GM12864 (cell line): ENCODE data around the gene CENPI.
A peak's percentile ranks its signal among the peaks of the same experiment; 100 is the strongest.
"Not testable (repeated sequence)": the region's sequence is repeated elsewhere in the genome, so short reads cannot be mapped to it uniquely, and the experiment has no call there.

ENCODE experiments used
- DNase-seq: peaks from one replicate; pipeline ENCODE4 v3.0.0-alpha.2; 2011; ENCODE audit warnings: low read depth
- H3K4me3 ChIP-seq: 2 replicates; pipeline ENCODE4 v1.5.1; 2011; ENCODE audit warnings: mild to moderate bottlenecking, low read depth, low read length, control low read depth
- CTCF ChIP-seq: IDR thresholded peaks from 2 replicates; pipeline ENCODE4 v1.5.1; 2011; ENCODE audit warnings: low read depth, mild to moderate bottlenecking, moderate library complexity, low read length, control low read depth, inconsistent platforms; ENCODE audit errors: missing control alignments

The CENPI gene

DNA sequence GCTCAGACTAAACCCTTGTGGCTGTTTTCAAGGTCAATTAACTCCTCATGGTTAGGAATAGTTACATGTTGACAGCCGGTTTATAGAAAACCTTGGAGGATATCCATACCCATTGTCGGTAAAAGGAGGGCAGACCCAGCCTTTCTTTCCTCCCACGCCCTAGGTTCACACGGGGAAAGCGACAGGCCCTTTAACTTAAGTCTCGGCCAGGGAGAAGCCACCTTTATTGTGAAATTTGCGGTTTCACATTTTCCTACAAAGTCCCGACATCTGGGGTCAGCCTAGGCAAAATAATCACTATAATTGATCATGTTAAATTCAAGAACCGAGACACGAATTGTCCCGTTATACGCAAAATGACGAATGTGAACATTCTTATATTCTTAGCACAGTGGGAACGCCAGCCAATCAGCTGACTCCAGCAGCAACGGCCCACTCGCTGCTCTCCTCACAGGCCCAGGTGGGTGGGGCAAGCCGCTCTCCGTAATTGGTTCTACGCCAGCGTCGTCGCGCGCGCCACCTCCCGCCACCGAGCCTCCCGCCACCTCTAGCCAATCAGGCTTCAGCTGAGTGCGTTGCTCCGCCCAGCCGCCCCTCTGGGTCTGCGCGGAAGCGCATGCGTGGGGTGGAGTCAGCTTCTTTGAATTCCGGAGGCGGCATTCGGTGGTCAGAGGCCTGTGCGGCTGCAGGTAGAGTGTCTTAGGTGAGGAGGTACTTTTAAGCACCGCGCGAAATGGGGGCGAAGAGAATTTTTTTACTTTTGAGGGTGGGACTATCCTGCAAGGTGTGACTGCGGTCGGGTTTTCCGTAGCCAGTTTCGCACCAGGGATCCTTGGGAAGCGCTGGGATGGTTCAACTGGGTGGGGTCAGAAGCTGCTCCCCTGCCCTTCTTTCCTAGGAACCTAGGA, at the start of gene CENPI:
Gene CENPI, plus strand, starts transcription at position 659 of the 908 bp plus-strand sequence. CDS start 2,867 bp downstream, outside the sequence.
- H3K4me3 ChIP-seq = peak within 1 kb of the TSS; percentile 85
- TF ChIP-seq CTCF = no peak
- DNase-seq = peak; percentile 71

DNA sequence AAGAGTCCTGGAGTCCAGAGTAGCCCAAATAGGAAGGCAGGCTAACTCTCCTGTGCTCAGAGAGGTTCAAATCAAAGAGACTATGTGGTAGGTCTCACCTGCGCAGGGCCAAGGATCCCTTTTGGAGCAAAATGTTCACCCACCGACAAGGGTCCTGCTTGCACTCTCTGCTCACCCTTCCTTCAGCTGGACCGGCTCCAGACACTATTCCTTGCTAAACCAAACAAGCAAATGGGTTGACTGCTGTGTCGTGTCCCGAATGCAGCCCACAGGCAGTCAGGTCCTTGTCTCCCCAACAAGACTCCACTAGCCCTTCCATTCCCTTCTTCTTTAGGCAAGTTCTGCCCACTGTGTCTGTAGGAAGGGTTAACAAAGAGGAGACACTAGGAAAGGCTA, 46.9 kb upstream of the CENPI start:
- TF ChIP-seq CTCF = no peak
- H3K4me3 ChIP-seq = peak overlapping the region; percentile 87
- DNase-seq = no peak

DNA sequence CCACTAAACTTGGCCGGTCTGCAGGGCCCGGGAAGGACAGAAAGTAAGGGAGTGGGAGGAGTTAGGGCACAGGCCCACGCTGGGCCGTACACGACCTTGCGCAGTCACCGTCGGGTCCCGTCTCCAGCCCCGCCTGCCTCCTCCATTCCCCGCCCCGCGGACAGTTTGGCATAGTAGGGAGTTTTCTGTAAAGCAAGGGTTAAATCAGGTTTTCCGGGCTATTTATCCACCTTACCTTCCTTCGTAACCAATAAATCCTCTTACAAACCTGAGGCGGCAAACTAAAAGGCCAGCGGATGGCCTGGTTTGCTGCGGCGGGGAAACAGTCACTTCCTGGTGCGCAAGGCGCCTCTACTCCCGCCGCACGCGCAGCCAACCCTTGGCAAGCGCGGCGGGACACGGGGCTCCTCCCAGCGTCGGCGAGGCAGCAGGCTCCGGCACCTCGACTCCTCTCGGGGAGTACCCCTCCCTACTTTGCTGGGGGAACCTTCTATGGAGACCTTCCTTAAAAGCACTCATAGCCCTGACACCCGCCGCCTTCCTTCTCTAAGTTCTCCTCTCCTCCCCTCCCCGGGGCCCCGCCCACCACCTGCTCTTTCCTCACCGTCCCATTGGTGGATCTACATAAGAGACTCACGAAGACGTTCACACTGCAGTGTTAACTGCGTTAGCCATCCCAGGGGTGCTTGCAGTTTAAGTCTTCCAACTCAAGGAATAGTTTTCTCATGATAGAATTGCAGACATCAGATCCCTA, 46.3 kb upstream of the CENPI start, which contains the start of gene TRMT2B:
Gene TRMT2B, minus strand, starts transcription at position 563 of the 754 bp plus-strand sequence. CDS start 9,822 bp downstream, outside the sequence.
- peak within 1 kb of the TSS; percentile 87 for H3K4me3 ChIP-seq
- DNase-seq = peak; percentile 62
- no peak for TF ChIP-seq CTCF

- DNase-seq, H3K4me3 ChIP-seq: not testable (repeated sequence)
Observed at GRCh38 chrX:101056551-101056950, 41.5 kb upstream of the CENPI start.

DNA sequence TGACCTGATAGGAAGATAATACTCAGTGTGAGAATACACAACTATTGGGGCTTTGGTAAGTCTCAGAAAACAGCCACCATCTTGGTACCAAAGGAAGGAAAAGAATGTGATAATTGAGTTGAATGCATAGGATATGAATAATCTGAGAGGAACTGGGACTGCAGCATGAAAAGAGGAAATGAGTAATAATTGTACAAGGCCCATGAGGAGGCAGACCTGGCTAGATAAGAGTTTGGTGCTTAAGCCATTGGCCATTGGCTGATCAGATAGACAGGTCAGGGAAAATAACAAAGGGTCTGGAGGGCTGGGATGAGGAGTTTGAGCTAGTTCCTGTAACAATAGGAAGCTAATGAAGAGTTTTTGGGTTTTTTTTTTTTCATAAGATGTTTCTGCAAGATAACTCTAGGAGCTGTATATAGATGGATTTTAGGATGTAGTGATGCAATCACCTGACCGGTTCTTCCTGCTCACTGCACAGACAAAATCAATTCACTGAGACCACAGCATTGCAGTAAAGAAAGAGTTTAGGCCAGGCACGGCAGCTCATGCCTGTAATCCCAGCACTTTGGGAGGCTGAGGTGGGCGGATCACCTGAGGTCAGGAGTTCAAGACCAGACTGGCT, 40.8 kb upstream of the CENPI start:
- no peak overlapping the region for H3K4me3 ChIP-seq
- TF ChIP-seq CTCF = no peak
- DNase-seq = no peak

DNA sequence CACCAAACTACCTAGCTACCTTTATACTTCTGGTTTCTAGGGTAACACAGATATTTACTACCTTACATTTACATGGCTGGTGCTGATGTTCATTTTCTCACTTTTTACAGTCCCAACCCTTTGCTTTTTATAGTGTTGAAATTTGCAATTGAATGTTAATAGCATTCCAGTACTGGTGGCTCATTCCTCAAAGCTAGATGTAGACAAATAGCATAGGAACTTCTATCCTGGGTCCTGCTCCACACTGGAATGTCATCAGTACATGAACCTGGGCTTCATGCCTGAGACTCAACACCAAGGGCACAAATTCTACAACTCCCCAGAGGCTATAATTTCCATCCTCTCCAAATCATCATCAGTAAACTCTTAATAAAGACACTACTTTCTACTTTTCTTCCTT, 35.8 kb upstream of the CENPI start:
- no peak for DNase-seq
- H3K4me3 ChIP-seq = no peak overlapping the region
- TF ChIP-seq CTCF = no peak

- no peak for DNase-seq
- TF ChIP-seq CTCF = no peak
- H3K4me3 ChIP-seq = no peak overlapping the region
Observed at GRCh38 chrX:101071582-101071981, 26.4 kb upstream of the CENPI start.
